HG03045 (cell line): ENCODE data around the gene ADA.
"Not testable (repeated sequence)": the region's sequence is repeated elsewhere in the genome, so short reads cannot be mapped to it uniquely, and the experiment has no call there.

ENCODE experiments used
- ATAC-seq: cut with Tn5 transposase; IDR thresholded peaks from one replicate; pipeline ENCODE4 v1.9.1; 2021; ENCODE audit warnings: mild to moderate bottlenecking, moderate library complexity; ENCODE audit not compliant: unreplicated experiment

The ADA gene

DNA sequence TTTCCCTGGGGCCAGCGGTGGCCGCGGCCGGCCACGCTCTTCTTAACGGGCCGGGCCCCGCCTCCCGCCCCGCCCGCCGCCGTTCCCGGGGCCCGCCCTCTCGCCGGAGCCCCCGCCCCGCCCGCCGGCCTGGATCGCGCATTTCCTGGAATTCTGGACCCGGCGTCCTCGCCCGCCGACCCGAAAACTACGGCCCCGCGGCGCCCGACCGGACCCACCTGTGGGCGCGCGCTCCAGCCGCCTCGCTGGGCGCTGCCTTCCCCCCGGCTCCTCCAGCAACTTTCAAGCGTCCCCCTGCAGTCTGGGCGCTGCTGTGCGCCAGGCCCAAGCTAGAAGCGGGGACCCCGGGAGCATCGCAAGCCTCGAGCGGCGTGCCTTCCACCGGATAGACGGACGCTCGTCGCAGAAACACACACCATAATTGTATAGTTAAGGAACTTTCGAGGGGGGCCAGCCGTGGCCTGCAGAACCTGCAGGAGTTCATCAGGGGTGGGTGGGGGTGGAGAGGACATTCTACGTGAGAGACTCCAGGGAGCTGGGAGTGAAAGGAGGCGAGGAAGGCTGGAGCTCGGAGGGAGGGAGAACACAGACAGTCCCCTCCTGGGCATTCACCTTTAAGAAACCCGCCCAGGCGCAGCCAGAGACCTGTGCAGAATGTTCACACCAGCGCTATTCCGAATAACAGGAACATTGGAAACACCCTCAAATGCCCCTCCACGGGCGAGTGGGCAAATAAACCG lies at the start of gene ADA:
Gene ADA (minus strand): TSS at position 16 of the 740 bp plus-strand sequence. CDS start 92 bp downstream, outside the sequence.
- ATAC-seq, result no peak

DNA sequence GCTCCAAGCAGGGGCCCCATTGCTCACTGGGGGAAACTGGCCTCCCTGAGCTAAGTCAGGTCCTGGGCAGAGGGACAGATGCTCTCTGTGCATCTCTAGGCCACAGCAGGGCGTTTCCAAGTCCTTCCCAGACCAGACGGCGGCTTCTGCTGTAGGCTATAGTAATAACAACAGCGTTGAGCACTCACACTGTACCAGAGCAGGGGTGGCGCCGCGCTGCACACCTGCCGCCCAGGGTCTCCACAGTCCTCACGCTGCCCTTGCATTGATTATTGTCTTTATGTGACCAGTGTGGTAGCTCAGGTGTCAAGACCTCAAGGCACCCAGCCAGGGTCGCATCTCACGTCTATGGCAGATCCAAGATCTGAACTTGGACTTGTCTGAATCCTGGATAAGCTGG lies 48.8 kb upstream of the ADA start:
- ATAC-seq, result no peak

DNA sequence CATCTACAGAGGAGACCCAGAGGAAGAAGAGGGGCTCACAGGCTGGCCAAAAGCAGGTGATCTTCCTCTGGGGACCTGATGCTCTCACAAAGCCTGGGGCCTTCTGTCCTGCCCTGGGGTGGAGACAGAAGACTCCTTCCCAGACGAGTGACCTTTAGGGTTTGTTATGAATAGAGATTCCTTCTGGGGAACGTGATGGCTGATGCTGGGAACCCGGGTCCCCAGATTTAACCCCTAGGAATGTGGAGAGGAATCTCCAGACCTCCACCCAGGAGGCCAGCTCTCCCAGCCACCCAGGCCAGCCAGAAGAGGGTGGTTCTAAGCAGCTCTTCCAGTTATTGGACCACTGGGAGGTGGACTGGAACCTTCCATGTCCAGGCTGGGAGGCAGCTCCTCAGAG lies 46.9 kb upstream of the ADA start:
- ATAC-seq, result no peak

DNA sequence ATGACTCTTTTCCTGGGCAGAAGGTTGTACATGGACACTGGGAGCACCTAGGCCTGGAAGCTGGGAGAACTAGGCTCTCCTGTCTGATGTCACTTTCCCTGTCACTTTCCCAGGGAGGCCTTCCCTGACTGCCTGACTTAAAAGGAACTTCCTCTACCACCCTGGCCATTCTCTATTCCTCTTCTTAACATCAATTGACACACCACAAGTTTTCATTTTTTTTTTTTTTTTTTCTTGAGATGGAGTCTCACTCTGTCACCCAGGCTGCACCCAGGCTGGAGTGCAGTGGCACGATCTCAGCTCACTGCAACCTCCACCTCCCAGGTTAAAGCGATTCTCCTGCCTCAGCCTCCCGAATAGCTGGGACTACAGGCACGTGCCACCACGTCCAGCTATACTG lies 45.5 kb upstream of the ADA start:
- not testable (repeated sequence) for ATAC-seq

DNA sequence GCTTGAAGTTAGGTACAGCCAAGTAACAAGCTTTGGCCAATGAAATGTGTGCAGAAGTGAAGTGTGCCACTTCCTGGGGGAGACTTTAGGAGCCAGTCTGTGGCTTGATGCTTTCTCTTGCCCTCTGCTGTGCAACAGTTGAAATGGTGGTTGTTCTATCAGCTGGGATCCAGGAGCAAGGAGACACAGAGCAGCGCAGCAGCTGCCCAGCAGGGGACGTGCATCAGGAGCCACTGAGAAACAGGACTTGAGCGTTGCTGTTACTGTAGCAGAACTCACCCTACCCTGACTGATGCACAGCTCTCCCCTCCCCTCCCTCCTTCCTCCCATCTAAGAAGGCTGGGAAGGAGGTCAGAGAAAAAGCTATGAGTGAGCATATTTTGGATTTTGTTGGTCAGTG lies 44.8 kb upstream of the ADA start:
- no peak for ATAC-seq

DNA sequence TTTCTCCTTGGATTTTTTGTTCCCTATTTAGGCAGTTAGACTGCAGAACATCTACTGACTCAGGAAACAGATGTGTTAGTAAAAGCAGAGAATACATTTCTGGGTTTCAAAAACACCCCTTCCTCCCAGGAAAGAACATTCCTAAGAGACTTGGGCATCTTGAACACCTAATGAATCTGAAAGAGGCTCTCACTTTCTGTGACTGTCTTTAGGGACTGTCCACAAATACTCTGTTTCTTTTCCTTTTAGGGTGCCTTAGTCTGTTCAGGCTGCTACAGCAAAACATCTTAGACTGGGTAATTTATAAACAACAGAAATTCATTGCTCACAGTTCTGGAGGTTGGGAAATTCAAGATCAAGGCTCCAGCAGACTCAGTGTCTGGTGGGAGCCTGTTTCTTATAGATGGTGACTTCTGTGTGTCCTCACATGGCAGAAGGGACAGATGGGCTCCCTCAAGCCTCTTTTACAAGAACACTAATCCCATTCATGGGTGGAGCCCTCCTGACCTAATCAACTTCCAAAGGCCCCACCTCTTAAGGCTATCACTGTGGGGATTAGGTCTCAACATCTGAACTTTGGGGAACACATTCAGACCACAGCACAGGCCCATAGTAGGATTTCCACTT lies 44.3 kb upstream of the ADA start:
- ATAC-seq, result no peak

DNA sequence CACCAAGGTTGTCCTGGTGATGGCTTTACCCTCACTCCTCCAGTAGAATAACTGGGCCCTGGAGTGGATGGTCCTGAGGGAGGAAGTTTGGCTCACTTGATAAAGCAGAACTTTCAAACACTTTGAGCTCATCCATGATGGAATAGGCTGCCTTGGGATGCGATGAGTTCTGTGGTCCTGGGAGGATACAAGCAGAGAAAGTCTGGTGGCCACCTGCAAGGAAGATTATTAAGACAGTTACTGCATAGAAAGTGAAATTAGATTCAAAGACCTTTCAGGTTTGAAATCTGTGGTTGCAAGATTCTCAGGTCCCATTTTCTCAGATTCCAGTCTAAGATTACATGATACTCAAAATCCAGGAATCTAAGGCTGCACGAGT lies 43.8 kb upstream of the ADA start:
- no peak for ATAC-seq

DNA sequence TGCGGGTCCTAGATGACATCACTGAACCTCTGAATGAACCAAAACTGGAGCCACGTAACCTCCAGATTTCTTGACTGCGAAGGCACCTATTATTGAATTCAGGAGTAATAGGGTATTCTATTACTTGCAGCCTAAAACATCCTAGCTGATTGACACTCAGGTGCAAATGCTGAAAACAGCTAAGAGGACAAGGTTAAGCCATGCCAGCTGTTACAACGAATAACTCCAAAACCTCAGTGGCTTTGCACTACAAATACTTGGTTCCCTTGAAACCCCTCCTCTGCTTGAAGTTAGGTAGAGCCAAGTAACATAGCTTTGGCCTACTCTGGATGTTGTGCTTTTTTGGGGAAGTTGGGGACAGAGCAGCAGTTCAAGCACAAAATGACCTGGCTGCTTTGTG lies 42.7 kb upstream of the ADA start:
- no peak for ATAC-seq

DNA sequence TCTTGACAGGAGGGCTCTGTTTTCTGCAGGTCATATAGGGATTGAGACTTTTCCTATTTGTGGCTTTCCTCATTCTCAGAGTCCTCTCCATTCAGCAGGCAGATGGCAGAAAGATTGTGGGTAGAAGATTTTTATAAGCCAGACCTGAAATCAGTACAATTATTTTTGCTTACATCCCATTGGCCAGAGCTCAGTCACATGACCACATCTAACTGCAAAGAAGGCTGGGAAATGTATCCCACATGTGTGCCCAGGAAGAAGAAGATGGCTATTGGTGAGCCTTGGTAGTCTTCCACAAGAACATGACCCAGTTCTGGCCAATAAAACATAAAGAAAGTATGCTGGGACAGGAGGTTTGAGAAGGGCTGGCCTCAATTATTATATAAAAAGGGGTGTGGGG lies 42.1 kb upstream of the ADA start:
- no peak for ATAC-seq

DNA sequence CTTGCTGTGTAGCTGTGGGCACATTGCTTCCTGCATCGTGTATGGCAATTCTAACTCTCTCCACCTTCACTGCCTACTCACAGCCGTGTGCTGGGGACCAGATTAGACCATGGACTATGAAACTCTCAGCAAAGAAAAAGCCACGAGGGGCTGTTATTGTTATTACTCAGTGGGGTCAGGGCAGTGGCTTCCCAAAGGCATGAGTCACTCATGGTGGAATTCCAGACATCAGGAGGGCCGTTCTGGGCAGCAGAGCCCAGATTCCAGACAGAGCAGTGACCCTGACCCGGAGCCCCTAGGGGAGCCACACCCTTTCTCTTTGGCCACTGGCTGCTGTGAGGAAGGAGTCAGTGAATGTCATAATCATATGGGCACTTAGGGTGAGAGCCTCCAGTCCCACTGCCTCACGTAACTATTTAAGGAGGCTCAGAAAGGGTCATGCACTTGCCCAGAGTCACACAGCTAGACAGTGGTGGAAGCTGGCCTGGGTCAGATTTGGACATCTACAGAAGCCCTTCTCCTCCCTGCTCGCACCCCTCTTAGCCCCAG lies 41.5 kb upstream of the ADA start:
- no peak for ATAC-seq

DNA sequence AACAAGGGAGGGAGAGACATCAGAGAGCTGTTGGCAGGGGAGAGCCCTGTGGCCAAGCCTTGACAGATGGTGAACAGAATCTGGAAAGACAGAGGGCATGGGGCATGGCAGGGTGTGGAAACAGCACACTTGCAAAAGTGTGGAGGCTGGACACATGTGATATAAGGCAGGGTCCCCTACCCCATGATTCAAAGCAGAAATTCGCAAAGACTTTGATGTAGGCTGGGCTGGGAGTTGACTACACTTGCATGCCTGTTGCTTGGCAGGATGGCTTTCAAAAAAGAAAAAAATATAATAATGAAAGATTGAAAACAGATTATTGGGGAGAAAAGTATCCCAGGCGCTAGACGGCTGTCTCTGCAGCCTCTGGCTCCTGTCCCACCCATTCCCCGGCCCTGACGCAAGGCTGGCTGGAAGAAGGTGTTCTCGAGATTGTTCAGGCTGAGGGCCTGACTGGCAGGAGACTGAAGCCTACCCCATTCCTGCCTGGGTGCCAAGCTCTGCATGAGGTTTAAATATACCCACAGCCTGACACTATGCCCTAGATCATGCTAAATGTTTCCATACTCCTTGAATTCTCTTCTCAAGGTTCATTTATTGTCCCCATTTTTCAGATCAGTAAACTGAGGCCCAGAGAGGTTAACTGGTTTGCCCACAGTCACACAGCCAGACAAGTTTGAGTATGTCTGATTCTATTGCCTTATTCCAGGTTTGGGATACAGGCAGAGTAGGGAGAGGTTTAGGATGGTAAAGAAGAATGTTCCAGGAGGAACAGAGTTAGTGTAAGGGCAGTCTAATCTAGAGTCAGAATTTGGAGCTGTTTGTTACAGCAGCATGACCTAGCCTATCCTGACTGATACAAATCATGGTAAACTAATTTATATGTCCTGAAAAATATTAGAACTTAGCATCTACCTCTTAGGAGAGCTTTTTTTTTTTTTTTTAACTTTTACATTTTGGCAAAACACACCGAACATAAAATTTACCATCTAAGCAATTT lies 40.2 kb upstream of the ADA start:
- no peak for ATAC-seq

DNA sequence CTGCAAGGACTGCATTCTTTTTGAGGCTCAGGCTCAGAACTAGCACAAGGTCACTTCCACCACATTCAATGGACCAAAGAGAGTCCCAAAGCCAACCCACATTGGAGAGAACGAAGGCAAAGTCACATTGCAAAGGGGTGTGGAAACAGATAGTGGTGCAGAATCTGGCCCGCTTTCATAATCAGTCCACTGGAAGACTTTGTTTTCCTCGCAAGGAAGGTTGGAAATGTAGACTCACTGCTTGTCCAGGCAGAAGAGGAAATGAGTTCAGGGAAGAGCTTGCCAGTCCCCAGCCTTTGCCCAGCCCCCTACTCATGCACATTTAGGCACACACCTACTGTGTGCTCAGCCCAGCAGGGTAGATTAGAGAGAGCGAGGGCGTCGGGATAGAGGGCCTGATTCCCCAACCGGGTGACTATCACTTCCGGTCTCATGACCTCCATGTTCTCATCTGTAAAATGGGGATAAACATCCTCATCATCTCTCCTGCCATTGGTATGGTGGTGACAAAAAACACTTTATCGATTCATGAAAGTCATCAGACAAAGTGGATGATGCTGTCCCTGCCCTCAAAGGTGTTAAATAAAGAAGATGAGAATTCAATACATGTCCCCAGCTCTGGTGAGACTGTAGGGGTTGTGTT lies 39.4 kb upstream of the ADA start:
- ATAC-seq, result no peak

DNA sequence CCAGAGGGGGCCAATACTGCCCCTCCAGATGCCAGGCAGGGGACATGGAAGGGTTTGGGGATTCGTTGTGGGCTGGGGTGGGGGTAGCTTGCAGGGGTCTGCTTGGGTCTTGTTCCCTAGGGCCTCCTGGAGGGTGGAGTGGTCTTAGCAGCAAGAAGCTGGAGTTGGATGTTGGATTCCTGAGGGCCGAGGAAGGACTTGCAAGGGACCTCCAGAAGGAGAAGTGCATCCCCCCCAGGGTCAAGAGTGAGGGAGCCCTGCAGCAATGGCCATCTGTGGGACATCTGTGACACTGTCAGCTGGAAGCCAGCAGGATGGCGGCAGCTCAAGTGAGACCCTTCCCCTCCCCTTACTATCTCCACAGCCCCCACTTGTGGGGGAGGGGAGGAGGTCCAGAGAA lies 38.3 kb upstream of the ADA start:
- no peak for ATAC-seq

DNA sequence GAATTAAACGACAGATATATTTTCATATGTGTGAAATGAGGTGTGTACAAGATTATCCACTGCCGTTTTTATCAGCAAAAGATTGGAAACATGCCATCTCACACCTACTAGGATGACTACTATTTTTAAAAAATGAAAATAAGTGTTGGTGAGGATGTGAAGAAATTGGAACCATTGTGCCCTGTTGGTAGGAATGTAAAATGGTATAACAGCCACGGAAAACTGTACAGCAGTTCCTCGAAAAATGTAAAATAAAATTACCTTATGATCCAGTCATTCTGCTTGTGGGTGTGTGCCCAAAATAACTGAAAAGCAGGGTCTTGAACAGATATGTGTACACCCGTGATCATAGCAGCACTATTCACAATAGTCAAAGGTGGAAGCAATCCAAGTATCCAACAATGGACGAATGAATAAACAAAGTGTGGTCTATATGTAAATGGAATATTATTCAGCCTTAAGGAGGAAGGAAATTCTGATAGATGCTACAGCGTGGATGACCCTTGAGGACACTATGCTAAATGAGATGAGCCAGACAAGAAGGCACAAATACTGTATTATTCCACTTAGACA lies 36.6 kb upstream of the ADA start:
- no peak for ATAC-seq

DNA sequence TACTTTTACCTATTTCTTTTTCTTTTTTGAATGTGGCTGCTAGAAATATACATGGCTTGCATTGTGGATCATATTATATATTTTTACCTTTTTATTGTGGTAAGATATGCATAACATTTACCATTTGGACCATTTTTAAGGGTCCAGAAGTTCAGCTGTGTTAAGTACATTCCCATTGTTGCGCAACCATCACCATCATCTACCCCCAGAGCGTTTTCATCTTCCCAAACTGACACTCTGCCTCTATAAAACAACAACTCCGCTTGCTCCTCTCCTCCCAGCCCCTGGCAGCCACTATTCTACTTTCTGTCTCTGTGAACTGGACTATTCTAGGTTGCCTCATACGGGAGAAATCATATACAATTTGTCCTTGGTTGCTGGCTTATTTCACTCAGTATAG lies 35.4 kb upstream of the ADA start:
- ATAC-seq, result no peak

DNA sequence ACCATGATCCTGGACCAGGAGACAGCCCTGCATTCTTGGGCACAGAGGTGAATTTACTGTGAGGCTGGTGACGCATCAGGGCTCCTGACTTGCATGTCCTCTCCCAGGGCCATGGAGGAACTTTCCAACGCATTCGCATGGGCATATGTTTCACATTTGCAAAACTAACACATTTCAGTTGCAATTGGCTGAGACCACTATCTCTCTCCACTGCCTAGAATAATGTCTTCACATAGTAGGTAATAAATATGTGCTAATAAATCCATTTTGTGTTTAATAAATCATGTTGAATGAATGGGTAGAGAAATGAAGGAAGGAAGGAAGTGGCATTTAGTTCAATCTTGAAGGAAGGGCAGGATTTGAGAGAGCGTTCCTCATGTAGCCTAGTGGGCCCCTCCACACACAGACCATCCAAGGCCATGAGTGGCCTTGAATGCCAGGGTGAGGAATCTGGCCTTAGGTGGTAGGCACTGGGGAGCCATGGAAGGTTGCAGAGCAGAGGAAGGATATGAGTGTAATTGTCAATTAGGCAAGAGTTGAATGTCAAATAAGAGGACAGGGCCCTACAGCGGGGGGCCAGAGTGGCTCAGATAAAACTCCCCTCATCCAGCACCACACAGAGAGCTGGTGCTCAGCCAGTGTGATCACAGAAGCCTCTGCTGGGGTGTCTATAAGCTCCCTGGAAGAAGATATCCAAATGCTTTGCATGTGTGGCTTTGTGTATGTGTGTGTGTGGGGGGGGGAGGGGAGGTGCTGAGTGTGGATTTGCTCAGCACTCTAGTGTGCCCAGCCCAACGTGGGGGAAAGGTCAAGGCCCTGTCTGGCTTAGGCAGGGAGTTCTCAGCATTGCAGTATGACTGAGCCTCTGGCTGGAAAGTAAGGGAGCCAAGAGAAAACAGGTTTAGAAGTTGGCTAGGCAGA lies 32.8 kb upstream of the ADA start:
- no peak for ATAC-seq

DNA sequence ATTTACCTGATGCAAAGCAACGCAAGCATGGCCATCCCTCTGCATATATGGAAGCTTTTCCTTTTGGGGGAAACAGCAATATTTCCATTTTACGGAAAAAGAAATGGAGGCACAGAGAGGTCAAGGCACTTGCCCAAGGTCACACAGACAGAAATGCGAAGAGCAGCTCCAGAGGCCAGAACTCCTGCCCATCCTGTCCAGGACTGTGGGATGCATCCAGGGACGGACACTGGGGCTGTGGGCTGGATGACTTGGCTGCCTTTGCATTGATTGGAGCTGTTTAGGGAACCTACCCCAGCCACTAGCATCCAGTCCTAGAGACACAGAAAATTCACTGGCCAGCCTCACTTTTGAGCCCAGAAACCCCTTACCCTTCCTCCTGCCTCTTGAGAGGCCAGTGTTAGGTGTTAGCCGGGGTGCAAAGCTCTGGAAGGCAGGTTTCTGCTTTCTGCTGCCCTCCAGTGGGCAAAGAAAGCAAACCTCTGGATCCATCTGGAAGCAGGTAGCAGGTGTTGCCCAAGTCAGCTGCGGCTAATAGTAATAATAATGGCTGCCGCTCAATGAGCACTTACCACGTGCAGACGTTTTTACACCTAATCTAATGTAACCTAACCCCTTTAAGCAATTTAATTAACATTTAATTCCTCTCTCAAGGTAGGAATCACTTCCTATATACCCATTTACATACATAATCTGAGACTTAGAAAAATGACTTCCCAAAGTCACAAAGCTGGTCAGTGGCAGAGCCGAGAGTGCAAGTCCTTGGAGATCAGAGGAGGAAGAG lies 32.0 kb upstream of the ADA start:
- ATAC-seq, result no peak

DNA sequence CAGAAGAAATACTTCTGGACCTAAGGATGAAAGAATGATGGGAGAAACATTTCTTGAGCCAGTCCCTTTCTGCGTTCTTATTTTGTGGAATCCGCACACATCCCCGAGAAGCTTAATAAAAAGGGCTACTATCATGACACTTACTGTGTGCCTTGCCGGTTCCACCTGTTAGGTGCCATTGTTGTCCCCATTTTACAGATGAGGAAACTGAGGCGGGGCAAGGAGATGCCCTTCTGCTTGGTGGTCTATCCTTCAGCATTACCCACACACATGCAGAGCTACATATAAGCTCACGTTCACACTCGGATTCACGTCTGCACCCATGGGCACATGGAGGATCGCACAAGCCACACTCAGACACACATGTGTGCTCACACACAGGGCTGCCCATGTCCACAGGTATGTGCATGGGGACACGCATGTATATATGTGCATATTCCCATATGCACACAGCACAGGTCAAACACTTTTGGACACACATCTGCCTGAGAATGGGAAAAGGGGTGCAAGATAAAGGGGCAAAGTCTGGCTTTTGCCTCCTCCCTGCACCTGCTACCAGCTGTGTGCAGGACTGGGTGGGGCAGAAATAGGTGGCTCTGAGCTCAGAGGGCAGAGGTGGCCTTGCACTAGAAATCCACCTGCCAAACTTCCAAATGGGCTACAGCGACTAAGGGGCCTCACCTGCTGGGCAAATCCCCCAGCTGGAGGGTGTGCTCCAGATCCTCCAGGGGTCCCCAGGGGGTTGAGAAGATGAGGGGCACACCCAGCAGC lies 30.5 kb upstream of the ADA start:
- ATAC-seq, result no peak
